ENCODE data around the gene RABEP2.

GRCh38 chr16:28937222-28937876, 12.3 kb upstream of the RABEP2 start:
- TF ChIP-seq POLR2A (IDR thresholded peaks at IDR 0.05) (no peak), CTCF (IDR thresholded peaks at IDR 0.05) (no peak), EP300 (IDR thresholded peaks at IDR 0.05) (no peak), POLR2AphosphoS5 (IDR thresholded peaks at IDR 0.05) (no peak)

Data from gastroesophageal sphincter (tissue), 3 donors.